Thyroid gland (tissue), 4 donors: Measurements from ENCODE around the gene KIAA0930. TPM values are rescaled to one million over a fixed set of nuclear protein-coding genes. Genes with fewer than 3 reads are reported as not detected.
"Not testable (repeated sequence)": the region's sequence is repeated elsewhere in the genome, so short reads cannot be mapped to it uniquely, and the experiment has no call there.

Experiments
- DNase-seq, 2 donors: peaks; one replicate each; pipeline ENCODE4 v3.0.0-alpha.2; 2019
- H3K27ac ChIP-seq, 3 donors: fragments of 200-600 bp; sonication (generic); 1 replicate in 2 of 3; 2 replicates in 1 of 3; pipeline ENCODE4 v1.5.1; 2016 to 2019; ENCODE audit warnings: mild to moderate bottlenecking in 1 of 3, moderate library complexity in 1 of 3
- H3K27me3 ChIP-seq: fragments of 200-600 bp; sonication (generic); one replicate; pipeline ENCODE4 v1.5.1; 2019
- H3K36me3 ChIP-seq, 2 donors: fragments of 200-600 bp; sonication (generic); one replicate each; pipeline ENCODE4 v1.5.1; 2016 to 2019
- H3K4me1 ChIP-seq, 2 donors: fragments of 200-600 bp; sonication (generic); one replicate each; pipeline ENCODE4 v1.5.1; 2017 to 2019
- H3K4me3 ChIP-seq, 3 donors: fragments of 200-600 bp; sonication (generic); replicated peaks in 1 of 3; 1 replicate in 2 of 3; 2 replicates in 1 of 3; pipeline ENCODE4 v1.5.1; 2016; ENCODE audit warnings: mild to moderate bottlenecking in 1 of 3
- H3K9me3 ChIP-seq: fragments of 200-600 bp; sonication (generic); one replicate; pipeline ENCODE4 v1.5.1; 2017
- POLR2A ChIP-seq, 2 donors: fragments of 450-650 bp; IDR thresholded peaks; one replicate each; pipeline ENCODE4 v1.6.1; 2017; ENCODE audit warnings: antibody characterized with exemption in 2 of 2, mild to moderate bottlenecking in 2 of 2, moderate library complexity in 1 of 2
- WGBS, 2 donors: methylation state at CpG; one replicate each; pipeline ENCODE4 v1.1.5; 2017; 5-methylcytosine and 5-hydroxymethylcytosine counted together
- intact Hi-C: fragments of 100-400 bp; cut with DNase I; formaldehyde crosslinking; loops from one replicate; pipeline ENCODE4 v1.15.1; 2023
- total RNA-seq, 4 donors: library from RNA; depleted of rRNA; stranded (reverse); fragments of >200 nt; gene quantifications; one replicate each; pipeline ENCODE4 v1.2.3, GENCODE V29; 2016
- TF ChIP-seq, protein P1 (sequence below), 6 experiments: fragments of 200-600 bp in 3 of 6; fragments of 450-650 bp in 3 of 6; sonication (generic) in 3 of 6; IDR thresholded peaks; one replicate each; pipeline ENCODE4 v1.5.1; 2016 to 2019; ENCODE audit warnings: antibody characterized with exemption in 6 of 6, mild to moderate bottlenecking in 2 of 6, inconsistent platforms in 1 of 6, moderate library complexity in 1 of 6

The KIAA0930 gene
- total RNA-seq, 4 donors from 2014 or later: 21.0 to 42.7 (median 25.0) TPM

- WGBS, 2 donors: 46 to 55% methylated on average over 13 of the region's 13 CpGs
- Histone ChIP-seq H3K4me1 (peaks cover 0 to 6% of the 10 kb centered on the region in 2 donors), H3K9me3 (no peaks in the 10 kb centered on the region), H3K4me3 (no peak overlapping the region), H3K27ac (no peak overlapping the region), H3K27me3 (no peaks in the 10 kb centered on the region), H3K36me3 (peaks cover 0 to 3% of the 10 kb centered on the region in 2 donors)
- TF ChIP-seq, protein P1, sequence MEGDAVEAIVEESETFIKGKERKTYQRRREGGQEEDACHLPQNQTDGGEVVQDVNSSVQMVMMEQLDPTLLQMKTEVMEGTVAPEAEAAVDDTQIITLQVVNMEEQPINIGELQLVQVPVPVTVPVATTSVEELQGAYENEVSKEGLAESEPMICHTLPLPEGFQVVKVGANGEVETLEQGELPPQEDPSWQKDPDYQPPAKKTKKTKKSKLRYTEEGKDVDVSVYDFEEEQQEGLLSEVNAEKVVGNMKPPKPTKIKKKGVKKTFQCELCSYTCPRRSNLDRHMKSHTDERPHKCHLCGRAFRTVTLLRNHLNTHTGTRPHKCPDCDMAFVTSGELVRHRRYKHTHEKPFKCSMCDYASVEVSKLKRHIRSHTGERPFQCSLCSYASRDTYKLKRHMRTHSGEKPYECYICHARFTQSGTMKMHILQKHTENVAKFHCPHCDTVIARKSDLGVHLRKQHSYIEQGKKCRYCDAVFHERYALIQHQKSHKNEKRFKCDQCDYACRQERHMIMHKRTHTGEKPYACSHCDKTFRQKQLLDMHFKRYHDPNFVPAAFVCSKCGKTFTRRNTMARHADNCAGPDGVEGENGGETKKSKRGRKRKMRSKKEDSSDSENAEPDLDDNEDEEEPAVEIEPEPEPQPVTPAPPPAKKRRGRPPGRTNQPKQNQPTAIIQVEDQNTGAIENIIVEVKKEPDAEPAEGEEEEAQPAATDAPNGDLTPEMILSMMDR (IDR thresholded peaks at IDR 0.05): no peak
- no peak for TF ChIP-seq POLR2A (IDR thresholded peaks at IDR 0.05)
- DNase-seq: no peak
- intact Hi-C loops: no loop called here
Measured at GRCh38 chr22:45192701-45193187, 48.0 kb downstream of the KIAA0930 start.

DNA sequence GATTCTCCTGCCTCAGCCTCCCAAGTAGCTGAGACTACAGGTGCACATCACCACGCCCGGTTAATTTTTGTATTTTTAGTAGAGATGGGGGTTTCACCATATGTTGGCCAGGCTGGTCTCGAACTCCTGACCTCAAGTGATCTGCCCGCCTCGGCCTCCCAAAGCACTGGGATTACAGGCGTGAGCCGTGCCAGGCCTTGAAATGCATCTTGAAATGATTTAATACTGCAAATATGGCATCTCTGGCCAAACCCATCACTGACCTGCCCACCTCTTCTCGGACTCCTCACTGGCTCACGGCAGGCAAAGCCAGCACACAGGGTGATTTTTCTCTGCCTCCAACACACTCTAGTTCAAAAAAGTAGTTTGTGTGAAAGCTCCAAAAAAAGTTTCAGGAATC, 48.9 kb downstream of the KIAA0930 start:
- H3K27me3 ChIP-seq, H3K36me3 ChIP-seq, H3K27ac ChIP-seq, H3K4me1 ChIP-seq, DNase-seq, intact Hi-C loops, H3K9me3 ChIP-seq, H3K4me3 ChIP-seq: not testable (repeated sequence)
- WGBS, 2 donors: 91 to 94% methylated on average over 9 of the region's 9 CpGs

DNA sequence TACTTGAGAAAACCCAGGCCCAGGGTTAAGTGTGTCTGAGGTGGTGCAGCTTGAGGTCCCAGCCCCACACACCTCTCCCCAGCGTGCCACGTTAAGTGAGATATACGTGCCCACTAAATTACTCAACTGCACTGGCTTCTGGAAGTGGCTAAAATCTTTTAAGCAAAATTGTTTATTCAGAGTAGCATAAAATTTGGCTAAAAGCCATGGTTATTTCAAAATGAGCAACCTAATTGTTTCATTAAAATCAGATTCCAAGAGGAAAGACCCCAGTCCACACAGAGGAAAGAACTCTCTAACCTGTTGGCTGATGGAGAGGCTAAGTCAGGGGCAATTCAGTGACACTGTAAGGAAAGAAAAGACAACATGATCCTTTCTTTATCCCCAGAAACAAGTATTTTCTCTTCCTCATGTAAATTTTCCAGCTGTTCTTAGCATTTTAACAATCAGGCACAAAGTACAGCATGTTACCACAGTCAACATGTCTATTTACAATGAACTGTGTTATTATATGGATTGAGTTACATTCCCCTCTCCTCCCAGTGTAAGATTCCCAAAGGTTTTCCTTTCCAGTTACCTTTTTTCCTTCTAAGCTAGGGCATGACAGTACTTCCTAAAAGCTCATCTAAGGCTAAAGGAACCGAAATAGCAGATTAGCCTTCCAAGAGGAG, 50.4 kb downstream of the KIAA0930 start:
- no peak overlapping the region for H3K27ac ChIP-seq
- 90 to 94% methylated on average over 4 of the region's 4 CpGs for WGBS, 2 donors
- TF ChIP-seq, protein P1 (IDR thresholded peaks at IDR 0.05): no peak
- TF ChIP-seq POLR2A (IDR thresholded peaks at IDR 0.05): no peak
- H3K36me3 ChIP-seq: peaks cover 7 to 8% of the 10 kb centered on the region in 2 donors
- H3K27me3 ChIP-seq: no peaks in the 10 kb centered on the region
- peaks cover 0 to 6% of the 10 kb centered on the region in 2 donors for H3K4me1 ChIP-seq
- DNase-seq: no peak
- no peaks in the 10 kb centered on the region for H3K9me3 ChIP-seq
- intact Hi-C loops: no loop called here
- no peak overlapping the region for H3K4me3 ChIP-seq

DNA sequence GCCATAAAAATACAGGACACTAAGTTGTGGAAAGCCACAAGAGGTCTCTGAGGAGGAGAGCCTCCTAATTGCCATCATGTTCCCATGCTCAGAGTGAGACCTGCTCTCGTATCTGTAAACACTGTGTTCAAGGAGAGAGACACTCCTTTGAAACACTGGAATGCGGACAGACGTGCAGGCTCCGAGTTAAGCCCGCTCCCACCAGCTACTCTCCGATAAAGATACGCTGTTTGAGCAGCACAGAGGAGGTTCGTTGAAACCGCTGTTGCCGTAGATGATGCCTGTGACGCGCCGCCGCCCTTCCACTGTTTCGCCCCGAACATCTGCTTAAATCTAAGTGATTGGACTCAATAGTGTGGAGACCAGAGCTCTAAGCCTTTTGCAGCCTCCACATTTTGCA, 51.9 kb downstream of the KIAA0930 start:
- no peaks in the 10 kb centered on the region for H3K27me3 ChIP-seq
- peaks cover 11 to 21% of the 10 kb centered on the region in 2 donors for H3K36me3 ChIP-seq
- intact Hi-C loops: no loop called here
- DNase-seq: peak; percentile 18 to 67
- no peak overlapping the region for H3K4me3 ChIP-seq
- H3K27ac ChIP-seq: peak overlapping the region in 1 of 3 donors; percentile 62
- peaks cover 0 to 6% of the 10 kb centered on the region in 2 donors for H3K4me1 ChIP-seq
- TF ChIP-seq, protein P1 (IDR thresholded peaks at IDR 0.05): peak in 1 of 6 experiments; percentile 18
- TF ChIP-seq POLR2A (IDR thresholded peaks at IDR 0.05): peak in 1 of 2 donors; percentile 35
- no peaks in the 10 kb centered on the region for H3K9me3 ChIP-seq
- 40 to 80% methylated on average over 16 of the region's 16 CpGs for WGBS, 2 donors

- H3K4me3 ChIP-seq: no peak overlapping the region
- H3K27ac ChIP-seq: peak overlapping the region in 1 of 3 donors; percentile 62
- no peak for DNase-seq
- H3K36me3 ChIP-seq: peaks cover 19 to 29% of the 10 kb centered on the region in 2 donors
- H3K4me1 ChIP-seq: peaks cover 0 to 6% of the 10 kb centered on the region in 2 donors
- no peaks in the 10 kb centered on the region for H3K27me3 ChIP-seq
- WGBS, 2 donors: 69 to 79% methylated on average over 4 of the region's 4 CpGs
- intact Hi-C loops: no loop called here
- H3K9me3 ChIP-seq: no peaks in the 10 kb centered on the region
- no peak for TF ChIP-seq POLR2A (IDR thresholded peaks at IDR 0.05)
- TF ChIP-seq, protein P1 (IDR thresholded peaks at IDR 0.05): no peak
Measured at GRCh38 chr22:45187891-45188290, 52.8 kb downstream of the KIAA0930 start.
